HepG2 (cell line): ENCODE measurements around the gene ZNF382. TPM values are rescaled to one million over a fixed set of nuclear protein-coding genes. Genes with fewer than 3 reads are reported as not detected.

Source experiments
- CCAR2 ChIP-seq: fragments of 200-400 bp; formaldehyde crosslinking; optimal IDR thresholded peaks from 2 replicates; pipeline ENCODE3; 2018; ENCODE audit warnings: low read depth, mild to moderate bottlenecking, low read length, moderate library complexity
- GABPA ChIP-seq, 2 experiments: IDR thresholded peaks; 2 replicates each; pipeline ENCODE4 v1.6.1; 2011 to 2016; ENCODE audit warnings: low read depth in 2 of 2, low read length in 1 of 2, missing biosample characterization in 1 of 2, missing genetic modification characterization in 1 of 2
- KDM1A ChIP-seq: IDR thresholded peaks from 2 replicates; pipeline ENCODE4 v1.6.1; 2016; ENCODE audit warnings: missing compliant biosample characterization
- MTF2 ChIP-seq: sonication (generic); formaldehyde crosslinking; IDR thresholded peaks from 2 replicates; pipeline ENCODE4 v1.5.0; 2020; ENCODE audit warnings: missing genetic modification reagents, borderline replicate concordance
- POLR2A ChIP-seq, 2 experiments: IDR thresholded peaks; 2 replicates each; pipeline ENCODE4 v1.6.1; 2011; ENCODE audit warnings: low read depth in 2 of 2, low read length in 2 of 2, mild to moderate bottlenecking in 1 of 2, moderate library complexity in 1 of 2; ENCODE audit not compliant: insufficient read depth in 1 of 2
- SNAPC2 ChIP-seq: sonication (generic); formaldehyde crosslinking; IDR thresholded peaks from 2 replicates; pipeline ENCODE4 v1.8.1; 2022; ENCODE audit warnings: mild to moderate bottlenecking, missing genetic modification reagents
- TBP ChIP-seq: sonication (generic); formaldehyde crosslinking; IDR thresholded peaks from 2 replicates; pipeline ENCODE4 v1.5.0; 2020; ENCODE audit warnings: missing genetic modification reagents
- ZNF782 ChIP-seq: sonication (generic); formaldehyde crosslinking; IDR thresholded peaks from 2 replicates; pipeline ENCODE4 v1.4.0; 2020; ENCODE audit warnings: missing genetic modification reagents, mild to moderate bottlenecking, borderline replicate concordance
- polyA plus RNA-seq, 8 experiments: library from polyadenylated mRNA; depleted of rRNA in 3 of 8; stranded (reverse) in 7 of 8; unstranded in 1 of 8; fragments of >200 nt; fragmentation: Illumina TruSeq in 4 of 8; extraction: Trizol in 4 of 8; gene quantifications; 2 replicates each; pipeline versions ENCODE4 v1.2.1 to v1.2.3, GENCODE V29; 2011 to 2016; ENCODE audit warnings: low read depth in 4 of 8, missing spikeins in 1 of 8, mixed read lengths in 1 of 8; ENCODE audit not compliant: insufficient read depth in 1 of 8
- total RNA-seq, 5 experiments: library from RNA; depleted of rRNA; stranded (reverse); fragments of >200 nt; fragmentation: Illumina TruSeq; extraction: Trizol; gene quantifications; 2 replicates each; pipeline ENCODE4 v1.2.3, GENCODE V29; 2016; ENCODE audit warnings: low read depth in 1 of 5
- TF ChIP-seq, protein P1 (sequence below), 2 experiments: fragments of 450-650 bp in 1 of 2; sonication (generic) in 1 of 2; formaldehyde crosslinking in 1 of 2; IDR thresholded peaks; 2 replicates each; pipeline versions ENCODE4 v1.6.1 to v1.8.0; 2016 to 2022; ENCODE audit warnings: antibody characterized with exemption in 1 of 2, mild to moderate bottlenecking in 1 of 2, missing genetic modification reagents in 1 of 2
- TF ChIP-seq, protein P2 (sequence below): sonication (generic); formaldehyde crosslinking; IDR thresholded peaks from 2 replicates; pipeline ENCODE4 v1.5.1; 2020; ENCODE audit warnings: mild to moderate bottlenecking, missing genetic modification reagents, moderate library complexity
- TF ChIP-seq, protein P3 (sequence below): sonication (generic); formaldehyde crosslinking; conservative IDR thresholded peaks from 2 replicates; pipeline ENCODE4 v1.4.0; 2020; ENCODE audit warnings: mild to moderate bottlenecking, missing genetic modification reagents, moderate library complexity

The ZNF382 gene
- total and polyA plus RNA-seq, 2 of the 13 experiments (the other 11 are each of a cell fraction or from before 2014, with no cell fraction given) = 2.3 to 6.8 TPM

DNA sequence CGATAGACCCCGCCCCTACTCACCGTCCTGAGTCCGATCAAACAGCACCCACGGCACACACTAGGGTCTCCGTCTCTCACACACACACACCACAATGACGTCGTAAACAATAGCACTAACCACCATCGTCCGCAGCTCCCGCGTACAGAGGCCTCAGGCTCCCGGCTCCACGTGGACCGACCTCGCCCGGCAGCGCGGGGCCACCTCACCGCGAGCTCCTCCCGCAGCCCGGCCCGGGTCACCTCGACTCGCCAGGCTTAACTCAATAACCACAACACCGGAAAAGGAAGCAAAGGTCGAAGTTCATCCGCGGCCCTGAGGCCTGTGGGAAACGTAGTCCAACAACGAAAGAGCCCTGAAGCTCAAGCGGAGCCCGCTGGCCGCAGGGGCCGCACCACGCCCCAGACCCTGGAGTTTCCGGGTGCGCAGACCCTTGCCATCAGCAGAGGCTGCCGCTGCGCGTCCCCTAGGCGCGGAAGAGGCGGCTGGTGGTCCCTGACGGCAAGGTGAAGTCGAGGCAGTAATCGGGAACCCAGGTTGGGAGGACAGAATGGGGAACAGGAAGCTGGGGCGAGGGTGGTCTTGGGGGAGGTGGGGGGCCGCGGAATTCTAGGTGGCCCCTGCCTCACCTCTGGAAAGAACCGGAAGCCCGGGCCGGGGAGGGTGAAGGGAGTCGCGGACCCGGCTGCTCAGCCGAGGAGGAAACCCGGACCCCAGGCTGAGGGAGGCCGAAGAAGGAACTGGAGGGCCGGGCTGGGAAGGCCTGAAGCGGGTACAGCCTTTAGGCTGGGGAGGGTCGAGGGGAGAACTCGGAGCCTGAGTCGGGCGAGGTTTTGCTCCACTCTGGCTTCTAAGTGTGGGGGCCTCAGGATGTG lies 31.9 kb upstream of the ZNF382 start, which contains the start of gene ZNF529 (continued):
- TF ChIP-seq, protein P1, sequence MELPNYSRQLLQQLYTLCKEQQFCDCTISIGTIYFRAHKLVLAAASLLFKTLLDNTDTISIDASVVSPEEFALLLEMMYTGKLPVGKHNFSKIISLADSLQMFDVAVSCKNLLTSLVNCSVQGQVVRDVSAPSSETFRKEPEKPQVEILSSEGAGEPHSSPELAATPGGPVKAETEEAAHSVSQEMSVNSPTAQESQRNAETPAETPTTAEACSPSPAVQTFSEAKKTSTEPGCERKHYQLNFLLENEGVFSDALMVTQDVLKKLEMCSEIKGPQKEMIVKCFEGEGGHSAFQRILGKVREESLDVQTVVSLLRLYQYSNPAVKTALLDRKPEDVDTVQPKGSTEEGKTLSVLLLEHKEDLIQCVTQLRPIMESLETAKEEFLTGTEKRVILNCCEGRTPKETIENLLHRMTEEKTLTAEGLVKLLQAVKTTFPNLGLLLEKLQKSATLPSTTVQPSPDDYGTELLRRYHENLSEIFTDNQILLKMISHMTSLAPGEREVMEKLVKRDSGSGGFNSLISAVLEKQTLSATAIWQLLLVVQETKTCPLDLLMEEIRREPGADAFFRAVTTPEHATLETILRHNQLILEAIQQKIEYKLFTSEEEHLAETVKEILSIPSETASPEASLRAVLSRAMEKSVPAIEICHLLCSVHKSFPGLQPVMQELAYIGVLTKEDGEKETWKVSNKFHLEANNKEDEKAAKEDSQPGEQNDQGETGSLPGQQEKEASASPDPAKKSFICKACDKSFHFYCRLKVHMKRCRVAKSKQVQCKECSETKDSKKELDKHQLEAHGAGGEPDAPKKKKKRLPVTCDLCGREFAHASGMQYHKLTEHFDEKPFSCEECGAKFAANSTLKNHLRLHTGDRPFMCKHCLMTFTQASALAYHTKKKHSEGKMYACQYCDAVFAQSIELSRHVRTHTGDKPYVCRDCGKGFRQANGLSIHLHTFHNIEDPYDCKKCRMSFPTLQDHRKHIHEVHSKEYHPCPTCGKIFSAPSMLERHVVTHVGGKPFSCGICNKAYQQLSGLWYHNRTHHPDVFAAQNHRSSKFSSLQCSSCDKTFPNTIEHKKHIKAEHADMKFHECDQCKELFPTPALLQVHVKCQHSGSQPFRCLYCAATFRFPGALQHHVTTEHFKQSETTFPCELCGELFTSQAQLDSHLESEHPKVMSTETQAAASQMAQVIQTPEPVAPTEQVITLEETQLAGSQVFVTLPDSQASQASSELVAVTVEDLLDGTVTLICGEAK (IDR thresholded peaks at IDR 0.05) = peak; percentile 39; the same call in 1 of the 2 replicates
- TF ChIP-seq, protein P1 (CRISPR knock-in tag; IDR thresholded peaks at IDR 0.05) = peak; percentile 89
- TF ChIP-seq TBP (CRISPR knock-in tag) = no peak
- TF ChIP-seq, protein P2, sequence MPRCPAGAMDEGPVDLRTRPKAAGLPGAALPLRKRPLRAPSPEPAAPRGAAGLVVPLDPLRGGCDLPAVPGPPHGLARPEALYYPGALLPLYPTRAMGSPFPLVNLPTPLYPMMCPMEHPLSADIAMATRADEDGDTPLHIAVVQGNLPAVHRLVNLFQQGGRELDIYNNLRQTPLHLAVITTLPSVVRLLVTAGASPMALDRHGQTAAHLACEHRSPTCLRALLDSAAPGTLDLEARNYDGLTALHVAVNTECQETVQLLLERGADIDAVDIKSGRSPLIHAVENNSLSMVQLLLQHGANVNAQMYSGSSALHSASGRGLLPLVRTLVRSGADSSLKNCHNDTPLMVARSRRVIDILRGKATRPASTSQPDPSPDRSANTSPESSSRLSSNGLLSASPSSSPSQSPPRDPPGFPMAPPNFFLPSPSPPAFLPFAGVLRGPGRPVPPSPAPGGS (CRISPR knock-in tag) = peak; percentile 78; the same call in 1 of the 2 replicates
- peak; percentile 89 to 93 for TF ChIP-seq POLR2A (IDR thresholded peaks at IDR 0.05; ENCODE audit: insufficient read depth in 1 of 2, low read depth in 2 of 2, low read length in 2 of 2)
- TF ChIP-seq MTF2 (CRISPR knock-in tag) = peak; percentile 67; the same call in 1 of the 2 replicates
- TF ChIP-seq, protein P3, sequence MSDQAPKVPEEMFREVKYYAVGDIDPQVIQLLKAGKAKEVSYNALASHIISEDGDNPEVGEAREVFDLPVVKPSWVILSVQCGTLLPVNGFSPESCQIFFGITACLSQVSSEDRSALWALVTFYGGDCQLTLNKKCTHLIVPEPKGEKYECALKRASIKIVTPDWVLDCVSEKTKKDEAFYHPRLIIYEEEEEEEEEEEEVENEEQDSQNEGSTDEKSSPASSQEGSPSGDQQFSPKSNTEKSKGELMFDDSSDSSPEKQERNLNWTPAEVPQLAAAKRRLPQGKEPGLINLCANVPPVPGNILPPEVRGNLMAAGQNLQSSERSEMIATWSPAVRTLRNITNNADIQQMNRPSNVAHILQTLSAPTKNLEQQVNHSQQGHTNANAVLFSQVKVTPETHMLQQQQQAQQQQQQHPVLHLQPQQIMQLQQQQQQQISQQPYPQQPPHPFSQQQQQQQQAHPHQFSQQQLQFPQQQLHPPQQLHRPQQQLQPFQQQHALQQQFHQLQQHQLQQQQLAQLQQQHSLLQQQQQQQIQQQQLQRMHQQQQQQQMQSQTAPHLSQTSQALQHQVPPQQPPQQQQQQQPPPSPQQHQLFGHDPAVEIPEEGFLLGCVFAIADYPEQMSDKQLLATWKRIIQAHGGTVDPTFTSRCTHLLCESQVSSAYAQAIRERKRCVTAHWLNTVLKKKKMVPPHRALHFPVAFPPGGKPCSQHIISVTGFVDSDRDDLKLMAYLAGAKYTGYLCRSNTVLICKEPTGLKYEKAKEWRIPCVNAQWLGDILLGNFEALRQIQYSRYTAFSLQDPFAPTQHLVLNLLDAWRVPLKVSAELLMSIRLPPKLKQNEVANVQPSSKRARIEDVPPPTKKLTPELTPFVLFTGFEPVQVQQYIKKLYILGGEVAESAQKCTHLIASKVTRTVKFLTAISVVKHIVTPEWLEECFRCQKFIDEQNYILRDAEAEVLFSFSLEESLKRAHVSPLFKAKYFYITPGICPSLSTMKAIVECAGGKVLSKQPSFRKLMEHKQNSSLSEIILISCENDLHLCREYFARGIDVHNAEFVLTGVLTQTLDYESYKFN = peak; percentile 29; the same call in 1 of the 2 replicates
- no peak for TF ChIP-seq KDM1A (CRISPR knock-in tag)
- TF ChIP-seq SNAPC2 = 0 out of 2 replicates have a peak, but pooled peaks have one; percentile 21
- TF ChIP-seq ZNF782 = no peak
- peak; percentile 95 for TF ChIP-seq GABPA (IDR thresholded peaks at IDR 0.05; ENCODE audit: low read depth, low read length)
- peak; percentile 97 for TF ChIP-seq GABPA (CRISPR knock-in tag; IDR thresholded peaks at IDR 0.05; ENCODE audit: low read depth)
- no peak for TF ChIP-seq CCAR2
